ENCODE data around the gene PTTG2. TPM values are rescaled to one million over a fixed set of nuclear protein-coding genes. Genes with fewer than 3 reads are reported as not detected.

The PTTG2 gene
- total and polyA plus RNA-seq, 2 experiments from 2014 or later: not detected

DNA sequence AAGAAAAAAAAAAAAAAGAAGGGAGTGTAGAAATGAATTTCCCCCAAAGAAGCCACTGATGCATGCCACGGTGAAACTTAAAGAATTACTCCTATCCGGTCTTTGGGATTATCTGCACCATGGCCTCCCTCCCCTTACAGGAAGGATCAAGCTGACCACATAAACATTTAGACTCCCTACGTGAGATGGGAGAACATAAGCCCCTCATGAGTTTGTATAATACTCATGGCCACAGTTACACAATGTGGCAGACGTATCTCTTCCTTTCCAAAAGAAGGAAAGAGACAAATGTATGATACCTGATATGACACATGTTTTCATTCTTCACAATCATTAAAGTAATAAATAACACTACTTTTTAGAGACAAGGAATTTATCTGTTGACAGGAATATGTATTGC, 3.3 kb upstream of the PTTG2 start:
- no peak overlapping the region for H3K27ac ChIP-seq
- H3K9me2 ChIP-seq (replicated peaks; ENCODE audit: insufficient read depth): no peaks in the 10 kb centered on the region
- no peaks in the 10 kb centered on the region for H3K27me3 ChIP-seq
- no peaks in the 10 kb centered on the region for H3K4me1 ChIP-seq (ENCODE audit: insufficient read depth)
- TF ChIP-seq, protein P1, sequence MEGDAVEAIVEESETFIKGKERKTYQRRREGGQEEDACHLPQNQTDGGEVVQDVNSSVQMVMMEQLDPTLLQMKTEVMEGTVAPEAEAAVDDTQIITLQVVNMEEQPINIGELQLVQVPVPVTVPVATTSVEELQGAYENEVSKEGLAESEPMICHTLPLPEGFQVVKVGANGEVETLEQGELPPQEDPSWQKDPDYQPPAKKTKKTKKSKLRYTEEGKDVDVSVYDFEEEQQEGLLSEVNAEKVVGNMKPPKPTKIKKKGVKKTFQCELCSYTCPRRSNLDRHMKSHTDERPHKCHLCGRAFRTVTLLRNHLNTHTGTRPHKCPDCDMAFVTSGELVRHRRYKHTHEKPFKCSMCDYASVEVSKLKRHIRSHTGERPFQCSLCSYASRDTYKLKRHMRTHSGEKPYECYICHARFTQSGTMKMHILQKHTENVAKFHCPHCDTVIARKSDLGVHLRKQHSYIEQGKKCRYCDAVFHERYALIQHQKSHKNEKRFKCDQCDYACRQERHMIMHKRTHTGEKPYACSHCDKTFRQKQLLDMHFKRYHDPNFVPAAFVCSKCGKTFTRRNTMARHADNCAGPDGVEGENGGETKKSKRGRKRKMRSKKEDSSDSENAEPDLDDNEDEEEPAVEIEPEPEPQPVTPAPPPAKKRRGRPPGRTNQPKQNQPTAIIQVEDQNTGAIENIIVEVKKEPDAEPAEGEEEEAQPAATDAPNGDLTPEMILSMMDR (IDR thresholded peaks at IDR 0.05; ENCODE audit: poor library complexity): no peak
- TF ChIP-seq EZH2phosphoT487 (IDR thresholded peaks at IDR 0.05; ENCODE audit: low read depth, severe bottlenecking, unreplicated experiment) (no peak), EZH2 (IDR thresholded peaks at IDR 0.05; ENCODE audit: borderline replicate concordance) (no peak)
- no peak overlapping the region for H2AFZ ChIP-seq
- H3K9me3 ChIP-seq (ENCODE audit: low read depth): no peaks in the 10 kb centered on the region
- no peak overlapping the region for H3K4me2 ChIP-seq
- H4K20me1 ChIP-seq (ENCODE audit: insufficient read depth, poor library complexity, severe bottlenecking): no peaks in the 10 kb centered on the region
- no peaks in the 10 kb centered on the region for H3K79me2 ChIP-seq
- DNase-seq (ENCODE audit: low spot score): no peak
- WGBS (ENCODE audit: low lambda C conversion rate, missing lambda C conversion rate): 60% methylated on average over 4 of the region's 4 CpGs
- H3K36me3 ChIP-seq (replicated peaks; ENCODE audit: insufficient read depth, low read depth): no peaks in the 10 kb centered on the region
- no peak overlapping the region for H3K4me3 ChIP-seq

DNA sequence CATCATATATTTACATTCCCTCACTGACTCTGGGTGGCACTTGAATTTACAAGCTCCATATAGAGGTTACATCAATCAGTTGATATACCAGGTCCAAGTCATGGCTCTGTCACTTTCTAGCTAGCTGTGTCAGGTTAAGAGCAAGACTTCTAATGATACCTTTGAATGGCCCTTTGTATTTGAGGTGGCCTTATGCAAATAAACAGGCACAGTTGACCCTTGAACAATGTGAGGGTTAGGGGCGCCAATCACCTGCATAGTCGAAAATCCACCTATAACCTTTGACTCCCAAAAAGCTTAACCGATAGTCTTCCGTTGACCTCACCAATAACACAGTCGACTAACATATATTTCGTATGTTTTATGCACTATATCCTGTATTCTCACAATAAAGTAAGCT, 1.3 kb upstream of the PTTG2 start:
- Histone ChIP-seq H3K4me1 (ENCODE audit: insufficient read depth) (no peaks in the 10 kb centered on the region), H3K36me3 (replicated peaks; ENCODE audit: insufficient read depth, low read depth) (no peaks in the 10 kb centered on the region), H4K20me1 (ENCODE audit: insufficient read depth, poor library complexity, severe bottlenecking) (no peaks in the 10 kb centered on the region), H3K9me2 (replicated peaks; ENCODE audit: insufficient read depth) (no peaks in the 10 kb centered on the region), H3K4me2 (no peak overlapping the region), H3K27me3 (no peaks in the 10 kb centered on the region), H2AFZ (no peak overlapping the region), H3K27ac (no peak overlapping the region), H3K4me3 (no peak overlapping the region), H3K9me3 (ENCODE audit: low read depth) (no peaks in the 10 kb centered on the region), H3K79me2 (no peaks in the 10 kb centered on the region)
- DNase-seq (ENCODE audit: low spot score): no peak
- TF ChIP-seq EZH2 (IDR thresholded peaks at IDR 0.05; ENCODE audit: borderline replicate concordance) (no peak), EZH2phosphoT487 (IDR thresholded peaks at IDR 0.05; ENCODE audit: low read depth, severe bottlenecking, unreplicated experiment) (no peak)
- TF ChIP-seq, protein P1 (IDR thresholded peaks at IDR 0.05; ENCODE audit: poor library complexity): no peak
- WGBS (ENCODE audit: low lambda C conversion rate, missing lambda C conversion rate): 76% methylated on average over 6 of the region's 6 CpGs

DNA sequence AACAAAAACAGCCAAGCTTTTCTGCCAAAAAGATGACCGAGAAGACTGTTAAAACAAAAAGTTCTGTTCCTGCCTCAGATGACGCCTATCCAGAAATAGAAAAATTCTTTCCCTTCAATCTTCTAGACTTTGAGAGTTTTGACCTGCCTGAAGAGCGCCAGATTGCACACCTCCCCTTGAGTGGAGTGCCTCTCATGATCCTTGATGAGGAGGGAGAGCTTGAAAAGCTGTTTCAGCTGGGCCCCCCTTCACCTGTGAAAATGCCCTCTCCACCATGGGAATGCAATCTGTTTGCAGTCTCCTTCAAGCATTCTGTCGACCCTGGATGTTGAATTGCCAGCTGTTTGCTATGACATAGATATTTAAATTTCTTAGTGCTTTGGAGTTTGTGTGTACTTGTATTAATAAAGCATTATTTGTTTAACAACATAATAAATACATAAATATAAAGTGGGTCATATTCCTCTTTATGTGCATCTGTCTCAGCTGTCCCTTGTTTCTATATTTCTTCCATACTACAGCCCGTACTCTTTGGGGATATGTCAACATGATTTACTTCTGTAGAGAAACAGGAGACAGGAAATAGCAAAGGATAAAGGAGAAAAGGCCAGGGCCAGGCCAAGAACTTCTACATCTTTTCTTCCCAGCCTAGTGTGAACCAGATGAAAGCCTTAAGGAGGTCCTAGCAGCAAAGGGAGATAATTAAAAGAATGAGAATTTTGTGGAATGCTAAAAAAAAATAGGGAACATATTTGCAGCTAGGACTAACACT, 667 bp downstream of the PTTG2 start:
- H3K4me1 ChIP-seq (ENCODE audit: insufficient read depth): no peaks in the 10 kb centered on the region
- H4K20me1 ChIP-seq (ENCODE audit: insufficient read depth, poor library complexity, severe bottlenecking): no peaks in the 10 kb centered on the region
- no peak overlapping the region for H3K4me2 ChIP-seq
- H3K27ac ChIP-seq: no peak overlapping the region
- H3K27me3 ChIP-seq: no peaks in the 10 kb centered on the region
- no peaks in the 10 kb centered on the region for H3K9me2 ChIP-seq (replicated peaks; ENCODE audit: insufficient read depth)
- DNase-seq (ENCODE audit: low spot score): no peak
- no peaks in the 10 kb centered on the region for H3K79me2 ChIP-seq
- TF ChIP-seq EZH2phosphoT487 (IDR thresholded peaks at IDR 0.05; ENCODE audit: low read depth, severe bottlenecking, unreplicated experiment) (no peak), EZH2 (IDR thresholded peaks at IDR 0.05; ENCODE audit: borderline replicate concordance) (no peak)
- TF ChIP-seq, protein P1 (IDR thresholded peaks at IDR 0.05; ENCODE audit: poor library complexity): no peak
- no peak overlapping the region for H2AFZ ChIP-seq
- no peaks in the 10 kb centered on the region for H3K9me3 ChIP-seq (ENCODE audit: low read depth)
- no peak overlapping the region for H3K4me3 ChIP-seq
- 78% methylated on average over 5 of the region's 5 CpGs for WGBS (ENCODE audit: low lambda C conversion rate, missing lambda C conversion rate)
- H3K36me3 ChIP-seq (replicated peaks; ENCODE audit: insufficient read depth, low read depth): no peaks in the 10 kb centered on the region
